HCT116 (cell line): ENCODE measurements around the gene NACC2. TPM values are rescaled to one million over a fixed set of nuclear protein-coding genes. Genes with fewer than 3 reads are reported as not detected.

Experiments
- ATAC-seq: fragments of 200-7000 bp; cut with Tn5 transposase; 2 replicates; pipeline ENCODE4 v1.9.1; 2020; ENCODE audit warnings: mild to moderate bottlenecking, moderate library complexity
- BruUV-seq: library from RNA; stranded (reverse); fragments of 400-500 nt; replicated peaks from 2 replicates; lab custom pipeline; 2021; lab: Mats Ljungman, UMichigan
- CTCF ChIA-PET: fragments of 300-600 bp; sonication (Branson Sonifier 250); formaldehyde crosslinking; loops from one replicate; lab custom pipeline; 2021; ENCODE audit warnings: antibody characterized with exemption; lab: Charles Lee
- POLR2A ChIA-PET: fragments of 300-600, 350-600 bp; sonication (Branson Sonifier 250); formaldehyde crosslinking; loops from one replicate; lab custom pipeline; 2021; ENCODE audit warnings: antibody characterized with exemption; lab: Charles Lee
- RAD21 ChIA-PET, 2 experiments: fragments of 300-600 bp; sonication (Branson Sonifier 250); formaldehyde crosslinking; loops; one replicate each; lab custom pipeline; 2023; ENCODE audit warnings: low total read pairs in 2 of 2; ENCODE audit not compliant: uncharacterized antibody in 2 of 2, unreplicated experiment in 2 of 2, low non-redundant PET in 1 of 2; lab: Charles Lee
- DNase-seq: peaks from one replicate; pipeline ENCODE4 v3.0.0-alpha.2; 2010; ENCODE audit warnings: low read depth, low spot score
- H2AFZ ChIP-seq: fragments of 200-600 bp; shearing (Covaris generic), sonication (generic); 2 replicates; pipeline ENCODE4 v1.6.1; 2017; ENCODE audit warnings: low read depth, mixed run types, mixed read lengths, antibody characterized with exemption, low read length; ENCODE audit not compliant: poor library complexity, severe bottlenecking
- H3K27ac ChIP-seq: 2 replicates; pipeline ENCODE4 v1.5.1; 2012; ENCODE audit warnings: low read depth, low read length
- H3K27me3 ChIP-seq: fragments of 200-600 bp; sonication (generic); 2 replicates; pipeline ENCODE4 v1.6.1; 2016; ENCODE audit warnings: mixed run types, low read length, mixed read lengths; ENCODE audit not compliant: insufficient read depth
- H3K36me3 ChIP-seq, 2 experiments: fragments of 200-500 bp in 1 of 2; fragments of 200-600 bp in 1 of 2; sonication (Bioruptor generic) in 1 of 2; sonication (generic) in 1 of 2; 2 replicates each; pipeline versions ENCODE4 v1.5.1 to v1.6.1; 2014 to 2016; ENCODE audit warnings: low read length in 2 of 2, inconsistent platforms in 1 of 2, mixed read lengths in 1 of 2, mixed run types in 1 of 2; ENCODE audit not compliant: insufficient read depth in 2 of 2, control insufficient read depth in 1 of 2
- H3K4me1 ChIP-seq, 2 experiments: fragments of 200-600 bp in 1 of 2; sonication (generic) in 1 of 2; 2 replicates each; pipeline versions ENCODE4 v1.5.1 to v1.6.1; 2012 to 2017; ENCODE audit warnings: low read length in 2 of 2, inconsistent platforms in 1 of 2, mild to moderate bottlenecking in 1 of 2, mixed read lengths in 1 of 2, mixed run types in 1 of 2, moderate library complexity in 1 of 2; ENCODE audit not compliant: insufficient read depth in 2 of 2, control insufficient read depth in 1 of 2
- H3K4me2 ChIP-seq: fragments of 200-600 bp; sonication (generic); 2 replicates; pipeline ENCODE4 v1.6.1; 2017; ENCODE audit warnings: mixed run types, low read length, mixed read lengths
- H3K4me3 ChIP-seq, 2 experiments: fragments of 200-600 bp in 1 of 2; sonication (generic) in 1 of 2; replicated peaks in 1 of 2; 2 replicates each; pipeline ENCODE4 v1.5.1; 2011 to 2016; ENCODE audit warnings: low read length in 2 of 2, control low read depth in 1 of 2, low read depth in 1 of 2, mild to moderate bottlenecking in 1 of 2, mixed read lengths in 1 of 2, mixed run types in 1 of 2
- H3K79me2 ChIP-seq: fragments of 200-600 bp; sonication (generic); 2 replicates; pipeline ENCODE4 v1.6.1; 2017; ENCODE audit warnings: mild to moderate bottlenecking, mixed run types, low read length, moderate library complexity, mixed read lengths; ENCODE audit not compliant: insufficient read depth
- H3K9ac ChIP-seq: fragments of 200-600 bp; sonication (generic); 2 replicates; pipeline ENCODE4 v1.6.1; 2016; ENCODE audit warnings: low read length, mixed read lengths
- H3K9me2 ChIP-seq: fragments of 200-600 bp; sonication (generic), shearing (Covaris generic); 2 replicates; pipeline ENCODE4 v1.6.1; 2017; ENCODE audit warnings: mixed run types, mild to moderate bottlenecking, moderate library complexity; ENCODE audit not compliant: insufficient read depth
- H3K9me3 ChIP-seq, 2 experiments: fragments of 200-500 bp in 1 of 2; fragments of 200-600 bp in 1 of 2; sonication (Bioruptor generic) in 1 of 2; sonication (generic) in 1 of 2; 2 replicates each; pipeline ENCODE4 v1.6.1; 2014 to 2017; ENCODE audit warnings: low read length in 2 of 2, mixed read lengths in 2 of 2, inconsistent platforms in 1 of 2, low read depth in 1 of 2, mild to moderate bottlenecking in 1 of 2, mixed run types in 1 of 2, moderate library complexity in 1 of 2; ENCODE audit not compliant: control insufficient read depth in 1 of 2, insufficient read depth in 1 of 2
- H4K20me1 ChIP-seq: fragments of 200-600 bp; sonication (generic), shearing (Covaris generic); 2 replicates; pipeline ENCODE4 v1.6.1; 2017; ENCODE audit warnings: mixed run types, mild to moderate bottlenecking, moderate library complexity; ENCODE audit not compliant: insufficient read depth
- CEBPB ChIP-seq: IDR thresholded peaks from 2 replicates; pipeline ENCODE4 v1.6.1; 2012; ENCODE audit warnings: low read depth
- EGR1 ChIP-seq: IDR thresholded peaks from 2 replicates; pipeline ENCODE4 v1.6.1; 2012; ENCODE audit warnings: low read depth
- EZH2phosphoT487 ChIP-seq: fragments of 200-600 bp; IDR thresholded peaks from 2 replicates; pipeline ENCODE4 v1.6.1; 2018; ENCODE audit warnings: antibody characterized with exemption, borderline replicate concordance
- POLR2A ChIP-seq: IDR thresholded peaks from 2 replicates; pipeline ENCODE4 v1.7.0; 2011; ENCODE audit warnings: borderline replicate concordance; ENCODE audit not compliant: insufficient read depth, insufficient read length; ENCODE audit errors: extremely low read depth
- POLR2AphosphoS5 ChIP-seq: IDR thresholded peaks from 2 replicates; pipeline ENCODE4 v1.6.1; 2011; ENCODE audit warnings: mild to moderate bottlenecking, low read depth, low read length, moderate library complexity
- SP1 ChIP-seq: IDR thresholded peaks from 2 replicates; pipeline ENCODE4 v1.6.1; 2012; ENCODE audit warnings: low read depth
- SRF ChIP-seq: IDR thresholded peaks from 2 replicates; pipeline ENCODE4 v1.6.1; 2012; ENCODE audit warnings: low read depth
- YY1 ChIP-seq: IDR thresholded peaks from 2 replicates; pipeline ENCODE4 v1.6.1; 2011; ENCODE audit warnings: low read length, low read depth, moderate library complexity, mild to moderate bottlenecking; ENCODE audit not compliant: insufficient replicate concordance; ENCODE audit errors: extremely low read depth
- ZFX ChIP-seq: fragments of 450-650 bp; IDR thresholded peaks from 2 replicates; pipeline ENCODE4 v1.6.1; 2017
- ZNF274 ChIP-seq: fragments of 200-500 bp; sonication (Bioruptor generic); IDR thresholded peaks from 2 replicates; pipeline ENCODE4 v1.6.1; 2014; ENCODE audit warnings: mild to moderate bottlenecking, low read depth, low read length, inconsistent platforms
- intact Hi-C: fragments of 100-400 bp; cut with micrococcal nuclease; formaldehyde crosslinking; loops from 2 replicates; pipeline ENCODE4 v1.10.0; 2022
- total RNA-seq: library from RNA; stranded (reverse); gene quantifications from one replicate; pipeline ENCODE4 v1.2.1, GENCODE V29; 2021; ENCODE audit not compliant: unreplicated experiment
- TF ChIP-seq, protein P1 (sequence below), 3 experiments: fragments of 200-600 bp in 1 of 3; sonication (generic) in 1 of 3; IDR thresholded peaks in 2 of 3; conservative IDR thresholded peaks in 1 of 3; 2 replicates each; pipeline ENCODE4 v1.5.1; 2012 to 2017; ENCODE audit warnings: low read depth in 2 of 3, low read length in 2 of 3, antibody characterized with exemption in 1 of 3, borderline replicate concordance in 1 of 3, control low read depth in 1 of 3, mild to moderate bottlenecking in 1 of 3, mixed read lengths in 1 of 3, mixed run types in 1 of 3, moderate library complexity in 1 of 3; ENCODE audit not compliant: insufficient read depth in 1 of 3
- TF ChIP-seq, protein P2 (sequence below): IDR thresholded peaks from 2 replicates; pipeline ENCODE4 v1.6.1; 2012

The NACC2 gene
- total RNA-seq, 1 experiment from 2014 or later: 27.8 TPM

DNA sequence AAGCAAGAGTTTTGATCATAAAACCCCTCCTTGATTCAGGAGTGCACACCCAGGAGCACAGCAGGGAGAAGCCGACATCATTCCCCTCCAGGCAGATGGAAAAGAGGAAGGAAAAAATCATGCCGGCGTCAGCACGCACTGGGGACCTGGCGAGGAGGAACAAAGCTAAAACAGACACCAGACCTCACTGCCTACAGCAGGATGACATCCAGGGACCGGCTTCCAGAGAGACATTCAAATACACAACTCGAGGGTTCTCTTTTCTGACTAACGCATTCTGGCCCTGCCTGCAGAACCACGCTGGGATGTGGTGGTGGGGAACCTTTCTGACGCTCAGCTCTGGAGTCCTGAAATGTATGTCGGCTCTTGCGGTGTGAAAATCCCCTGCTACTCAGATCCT, 136.6 kb downstream of the NACC2 start:
- peaks cover 2 to 11% of the 10 kb centered on the region in 2 experiments; a peak in 2 of 4 replicates for H3K36me3 ChIP-seq
- BruUV-seq: no TSS peak
- ChIA-PET RAD21 (no interaction called here), POLR2A (no interaction called here), CTCF (no interaction called here)
- H3K27ac ChIP-seq: no peak overlapping the region
- TF ChIP-seq SP1 (no peak), POLR2A (no peak), YY1 (no peak), EGR1 (no peak), POLR2AphosphoS5 (no peak), EZH2phosphoT487 (no peak), ZFX (no peak), SRF (no peak), ZNF274 (no peak), CEBPB (no peak)
- TF ChIP-seq, protein P1, sequence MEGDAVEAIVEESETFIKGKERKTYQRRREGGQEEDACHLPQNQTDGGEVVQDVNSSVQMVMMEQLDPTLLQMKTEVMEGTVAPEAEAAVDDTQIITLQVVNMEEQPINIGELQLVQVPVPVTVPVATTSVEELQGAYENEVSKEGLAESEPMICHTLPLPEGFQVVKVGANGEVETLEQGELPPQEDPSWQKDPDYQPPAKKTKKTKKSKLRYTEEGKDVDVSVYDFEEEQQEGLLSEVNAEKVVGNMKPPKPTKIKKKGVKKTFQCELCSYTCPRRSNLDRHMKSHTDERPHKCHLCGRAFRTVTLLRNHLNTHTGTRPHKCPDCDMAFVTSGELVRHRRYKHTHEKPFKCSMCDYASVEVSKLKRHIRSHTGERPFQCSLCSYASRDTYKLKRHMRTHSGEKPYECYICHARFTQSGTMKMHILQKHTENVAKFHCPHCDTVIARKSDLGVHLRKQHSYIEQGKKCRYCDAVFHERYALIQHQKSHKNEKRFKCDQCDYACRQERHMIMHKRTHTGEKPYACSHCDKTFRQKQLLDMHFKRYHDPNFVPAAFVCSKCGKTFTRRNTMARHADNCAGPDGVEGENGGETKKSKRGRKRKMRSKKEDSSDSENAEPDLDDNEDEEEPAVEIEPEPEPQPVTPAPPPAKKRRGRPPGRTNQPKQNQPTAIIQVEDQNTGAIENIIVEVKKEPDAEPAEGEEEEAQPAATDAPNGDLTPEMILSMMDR (IDR thresholded peaks at IDR 0.05 in 2 of 3, conservative IDR thresholded peaks at IDR 0.05 in 1 of 3; ENCODE audit: borderline replicate concordance in 1 of 3, insufficient read depth in 1 of 3, low read depth in 2 of 3, low read length in 2 of 3): no peak
- TF ChIP-seq, protein P2, sequence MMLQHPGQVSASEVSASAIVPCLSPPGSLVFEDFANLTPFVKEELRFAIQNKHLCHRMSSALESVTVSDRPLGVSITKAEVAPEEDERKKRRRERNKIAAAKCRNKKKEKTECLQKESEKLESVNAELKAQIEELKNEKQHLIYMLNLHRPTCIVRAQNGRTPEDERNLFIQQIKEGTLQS: no peak
- H3K4me1 ChIP-seq: peaks cover 15 to 22% of the 10 kb centered on the region in 2 experiments
- H2AFZ ChIP-seq: no peak overlapping the region
- peaks cover 61% of the 10 kb centered on the region for H3K79me2 ChIP-seq
- H3K27me3 ChIP-seq: no peaks in the 10 kb centered on the region
- H3K9me2 ChIP-seq: no peaks in the 10 kb centered on the region
- H3K9ac ChIP-seq: no peak overlapping the region
- ATAC-seq: no peak
- no peak overlapping the region for H3K4me3 ChIP-seq
- intact Hi-C loops: loop anchor here (10.0 kb wide), 1 partner anchor 94 kb away; no protein-coding TSS in a partner anchor
- no peaks in the 10 kb centered on the region for H4K20me1 ChIP-seq
- no peaks in the 10 kb centered on the region for H3K9me3 ChIP-seq
- H3K4me2 ChIP-seq: no peak overlapping the region
- DNase-seq: no peak
